GM06990 (cell line): ENCODE measurements around the gene WDFY4.

Experiments used
- DNase-seq: peaks from one replicate; pipeline ENCODE4 v3.0.0-alpha.2; 2011; ENCODE audit not compliant: insufficient read length; ENCODE audit errors: extremely low read depth
- H3K27me3 ChIP-seq: replicated peaks from 2 replicates; pipeline ENCODE4 v1.6.0; 2011; ENCODE audit warnings: low read length; ENCODE audit not compliant: control insufficient read depth, insufficient read depth
- H3K36me3 ChIP-seq: 2 replicates; pipeline ENCODE4 v1.5.1; 2011; ENCODE audit warnings: low read length; ENCODE audit not compliant: control insufficient read depth, insufficient read depth
- H3K4me3 ChIP-seq: replicated peaks from 2 replicates; pipeline ENCODE4 v1.5.1; 2011; ENCODE audit warnings: low read depth, mild to moderate bottlenecking, control low read depth, low read length
- CTCF ChIP-seq: IDR thresholded peaks from 2 replicates; pipeline ENCODE4 v1.5.1; 2011; ENCODE audit warnings: low read length, control low read depth, mild to moderate bottlenecking, inconsistent platforms; ENCODE audit not compliant: insufficient read depth, poor library complexity, severe bottlenecking

The WDFY4 gene

GRCh38 chr10:48839809-48840679, 155.4 kb downstream of the WDFY4 start:
- no peaks in the 10 kb centered on the region for H3K27me3 ChIP-seq

GRCh38 chr10:48842231-48842630, 157.6 kb downstream of the WDFY4 start:
- Histone ChIP-seq H3K27me3 (no peaks in the 10 kb centered on the region), H3K4me3 (no peak overlapping the region), H3K36me3 (peaks cover 21% of the 10 kb centered on the region)
- no peak for DNase-seq
- no peak for TF ChIP-seq CTCF

More at GRCh38 chr10:48839809-48840679, 155.4 kb downstream of the WDFY4 start:
- Histone ChIP-seq H3K36me3 (peaks cover 16% of the 10 kb centered on the region), H3K4me3 (no peak overlapping the region)
- DNase-seq = no peak
- no peak for TF ChIP-seq CTCF

GRCh38 chr10:48843198-48843597, 158.5 kb downstream of the WDFY4 start:
- DNase-seq = no peak
- Histone ChIP-seq H3K4me3 (no peak overlapping the region), H3K36me3 (peaks cover 22% of the 10 kb centered on the region), H3K27me3 (no peaks in the 10 kb centered on the region)
- TF ChIP-seq CTCF = no peak

- no peak for DNase-seq
- H3K4me3 ChIP-seq = no peak overlapping the region
- no peaks in the 10 kb centered on the region for H3K27me3 ChIP-seq
- H3K36me3 ChIP-seq = peaks cover 24% of the 10 kb centered on the region
- no peak for TF ChIP-seq CTCF
These were observed 159.9 kb downstream of the WDFY4 start for GRCh38 chr10:48844616-48845015.

- no peak for DNase-seq
- no peak for TF ChIP-seq CTCF
- H3K4me3 ChIP-seq = no peak overlapping the region
- no peaks in the 10 kb centered on the region for H3K27me3 ChIP-seq
- H3K36me3 ChIP-seq = peaks cover 25% of the 10 kb centered on the region
These were observed 160.8 kb downstream of the WDFY4 start for GRCh38 chr10:48845512-48845911.

GRCh38 chr10:48847691-48848090, 163.0 kb downstream of the WDFY4 start:
- TF ChIP-seq CTCF = no peak
- peaks cover 26% of the 10 kb centered on the region for H3K36me3 ChIP-seq
- no peak overlapping the region for H3K4me3 ChIP-seq
- H3K27me3 ChIP-seq = no peaks in the 10 kb centered on the region
- DNase-seq = no peak
